CD8-positive, alpha-beta memory T cell (primary cell): ENCODE results near the gene ZBTB8OS. TPM values are rescaled to one million over a fixed set of nuclear protein-coding genes. Genes with fewer than 3 reads are reported as not detected.
"Not testable (repeated sequence)": the region's sequence is repeated elsewhere in the genome, so short reads cannot be mapped to it uniquely, and the experiment has no call there.

Experiments
- CTCF ChIA-PET: fragments of 350-600 bp; sonication (Branson Sonifier 250); formaldehyde crosslinking; loops from one replicate; lab custom pipeline; 2021; ENCODE audit warnings: antibody characterized with exemption; lab: Charles Lee
- POLR2A ChIA-PET: fragments of 350-600 bp; sonication (Branson Sonifier 250); formaldehyde crosslinking; loops from one replicate; lab custom pipeline; 2021; ENCODE audit warnings: antibody characterized with exemption; lab: Charles Lee
- DNase-seq, 5 donors: peaks; one replicate each; pipeline versions ENCODE4 v3.0.0 to v3.0.0-alpha.2; 2020 to 2022; ENCODE audit warnings: mixed read lengths in 1 of 5
- H3K27ac ChIP-seq: one replicate; pipeline ENCODE4 v1.7.0; 2013; ENCODE audit warnings: low read depth, mild to moderate bottlenecking, low read length, moderate library complexity
- H3K27me3 ChIP-seq: 2 replicates; pipeline ENCODE4 v1.7.0; 2013; ENCODE audit warnings: low read length, mild to moderate bottlenecking; ENCODE audit not compliant: insufficient read depth, poor library complexity, severe bottlenecking
- H3K36me3 ChIP-seq: 2 replicates; pipeline ENCODE4 v1.7.0; 2013; ENCODE audit warnings: mild to moderate bottlenecking, low read length, moderate library complexity; ENCODE audit not compliant: insufficient read depth
- H3K4me1 ChIP-seq: 2 replicates; pipeline ENCODE4 v1.7.0; 2013; ENCODE audit warnings: mild to moderate bottlenecking, low read length, moderate library complexity; ENCODE audit not compliant: insufficient read depth
- H3K4me3 ChIP-seq: 2 replicates; pipeline ENCODE4 v1.7.0; 2013; ENCODE audit warnings: mild to moderate bottlenecking, low read length
- H3K9me3 ChIP-seq: 2 replicates; pipeline ENCODE4 v1.7.0; 2013; ENCODE audit warnings: mild to moderate bottlenecking, low read length
- H3K27ac Mint-ChIP-seq, 8 donors: one replicate each; pipeline ENCODE4 v1.8.0; 2020 to 2021; ENCODE audit warnings: mixed read lengths in 8 of 8, mild to moderate bottlenecking in 6 of 8, inconsistent platforms in 3 of 8, moderate library complexity in 3 of 8
- H3K27me3 Mint-ChIP-seq, 2 donors: one replicate each; pipeline ENCODE4 v1.8.0; 2020 to 2021; ENCODE audit warnings: mixed read lengths in 2 of 2, mild to moderate bottlenecking in 1 of 2, moderate library complexity in 1 of 2
- H3K36me3 Mint-ChIP-seq, 3 donors: one replicate each; pipeline ENCODE4 v1.8.0; 2020 to 2021; ENCODE audit warnings: mixed read lengths in 3 of 3, inconsistent platforms in 1 of 3, mild to moderate bottlenecking in 1 of 3
- H3K4me1 Mint-ChIP-seq, 3 donors: one replicate each; pipeline ENCODE4 v1.8.0; 2020 to 2021; ENCODE audit warnings: mixed read lengths in 3 of 3, inconsistent platforms in 1 of 3, mild to moderate bottlenecking in 1 of 3
- H3K4me3 Mint-ChIP-seq, 7 donors: one replicate each; pipeline ENCODE4 v1.8.0; 2020 to 2021; ENCODE audit warnings: mixed read lengths in 7 of 7, mild to moderate bottlenecking in 6 of 7, moderate library complexity in 4 of 7, inconsistent platforms in 2 of 7
- H3K9me3 Mint-ChIP-seq, 5 donors: one replicate each; pipeline ENCODE4 v1.8.0; 2020 to 2022; ENCODE audit warnings: mixed read lengths in 5 of 5, mild to moderate bottlenecking in 3 of 5, moderate library complexity in 2 of 5, inconsistent platforms in 1 of 5
- polyA plus RNA-seq: library from polyadenylated mRNA; unstranded; fragments of 300-500 nt; fragmentation: Illumina TruSeq; gene quantifications from one replicate; pipeline ENCODE4 v1.2.3, GENCODE V29; 2021
- total RNA-seq, 2 experiments: library from RNA; stranded (reverse); gene quantifications; one replicate each; pipeline ENCODE4 v1.2.3, GENCODE V29; 2021

ZBTB8OS gene
- total and polyA plus RNA-seq, 3 experiments from 2014 or later, result 76.7 to 79.9 (median 79.4) TPM

GRCh38 chr1:32630173-32630572 lies 20.2 kb downstream of the ZBTB8OS start:
- POLR2A ChIA-PET, DNase-seq, H3K4me1 ChIP-seq, H3K4me3 Mint-ChIP-seq, H3K27ac Mint-ChIP-seq, H3K9me3 ChIP-seq, H3K27ac ChIP-seq, H3K4me3 ChIP-seq, H3K27me3 Mint-ChIP-seq, H3K27me3 ChIP-seq, H3K9me3 Mint-ChIP-seq: not testable (repeated sequence)
- Mint-ChIP-seq H3K4me1 (peaks cover 17 to 32% (median 21%) of the 10 kb centered on the region in 3 donors), H3K36me3 (peaks cover 0 to 56% (median 12%) of the 10 kb centered on the region in 3 donors)
- H3K36me3 ChIP-seq, result peaks cover 13% of the 10 kb centered on the region
- CTCF ChIA-PET, result interaction anchor here (1.4 kb wide), 1 partner anchor 9 kb away, joined by 4 read pairs; no protein-coding TSS in a partner anchor

- CTCF ChIA-PET, result interaction anchor here (0.5 to 1.4 kb wide), 2 partner anchors 26 to 85 kb away, joined by 3 to 4 read pairs; no protein-coding TSS in a partner anchor
- no peaks in the 10 kb centered on the region for H3K9me3 Mint-ChIP-seq
- POLR2A ChIA-PET, result no interaction called here
- no peaks in the 10 kb centered on the region for H3K27me3 Mint-ChIP-seq
- no peaks in the 10 kb centered on the region for H3K9me3 ChIP-seq
- H3K27ac Mint-ChIP-seq, result peak overlapping the region; percentile 79 to 97 (median 92)
- H3K4me3 ChIP-seq, result no peak overlapping the region
- DNase-seq, result peak in 2 of 5 donors; percentile 23 to 40
- no peaks in the 10 kb centered on the region for H3K27me3 ChIP-seq
- peaks cover 30 to 33% (median 31%) of the 10 kb centered on the region in 3 donors for H3K4me1 Mint-ChIP-seq
- H3K36me3 Mint-ChIP-seq, result peaks cover 0 to 51% (median 20%) of the 10 kb centered on the region in 3 donors
- peak overlapping the region; percentile 25 to 85 (median 77) for H3K4me3 Mint-ChIP-seq
- peak overlapping the region; percentile 51 for H3K27ac ChIP-seq
- peaks cover 16% of the 10 kb centered on the region for H3K4me1 ChIP-seq
- H3K36me3 ChIP-seq, result peaks cover 6% of the 10 kb centered on the region
Observed at GRCh38 chr1:32627596-32628162, 22.7 kb downstream of the ZBTB8OS start.

- DNase-seq, result no peak
- no peak overlapping the region for H3K27ac Mint-ChIP-seq
- Histone ChIP-seq H3K36me3 (peaks cover 5% of the 10 kb centered on the region), H3K27me3 (no peaks in the 10 kb centered on the region), H3K9me3 (no peaks in the 10 kb centered on the region), H3K4me3 (no peak overlapping the region), H3K27ac (no peak overlapping the region), H3K4me1 (peaks cover 16% of the 10 kb centered on the region)
- no peaks in the 10 kb centered on the region for H3K9me3 Mint-ChIP-seq
- H3K4me3 Mint-ChIP-seq, result no peak overlapping the region
- peaks cover 0 to 52% (median 27%) of the 10 kb centered on the region in 3 donors for H3K36me3 Mint-ChIP-seq
- ChIA-PET CTCF (no interaction called here), POLR2A (no interaction called here)
- H3K27me3 Mint-ChIP-seq, result no peaks in the 10 kb centered on the region
- H3K4me1 Mint-ChIP-seq, result peaks cover 31 to 41% (median 36%) of the 10 kb centered on the region in 3 donors
Observed at GRCh38 chr1:32626176-32626575, 24.2 kb downstream of the ZBTB8OS start.

GRCh38 chr1:32623775-32624174 lies 26.6 kb downstream of the ZBTB8OS start:
- H3K4me1 ChIP-seq, result peaks cover 16% of the 10 kb centered on the region
- no peaks in the 10 kb centered on the region for H3K27me3 ChIP-seq
- H3K9me3 Mint-ChIP-seq, result no peaks in the 10 kb centered on the region
- peak in 1 of 5 donors; percentile 12 for DNase-seq
- no peaks in the 10 kb centered on the region for H3K27me3 Mint-ChIP-seq
- peaks cover 0 to 55% (median 25%) of the 10 kb centered on the region in 3 donors for H3K36me3 Mint-ChIP-seq
- no peaks in the 10 kb centered on the region for H3K9me3 ChIP-seq
- H3K27ac ChIP-seq, result no peak overlapping the region
- peaks cover 31 to 41% (median 33%) of the 10 kb centered on the region in 3 donors for H3K4me1 Mint-ChIP-seq
- peak overlapping the region; percentile 8 to 82 (median 30) for H3K27ac Mint-ChIP-seq
- H3K4me3 Mint-ChIP-seq, result peak overlapping the region in 3 of 7 donors; percentile 2 to 70 (median 30)
- CTCF ChIA-PET, result no interaction called here
- peaks cover 5% of the 10 kb centered on the region for H3K36me3 ChIP-seq
- POLR2A ChIA-PET, result no interaction called here
- no peak overlapping the region for H3K4me3 ChIP-seq

- H3K4me3 Mint-ChIP-seq, result peak overlapping the region in 1 of 7 donors; percentile 2
- Histone ChIP-seq H3K4me1 (peaks cover 16% of the 10 kb centered on the region), H3K9me3 (no peaks in the 10 kb centered on the region), H3K4me3 (no peak overlapping the region), H3K27ac (no peak overlapping the region), H3K36me3 (peaks cover 5% of the 10 kb centered on the region), H3K27me3 (no peaks in the 10 kb centered on the region)
- peak overlapping the region; percentile 8 to 82 (median 30) for H3K27ac Mint-ChIP-seq
- ChIA-PET POLR2A (no interaction called here), CTCF (no interaction called here)
- H3K9me3 Mint-ChIP-seq, result no peaks in the 10 kb centered on the region
- H3K36me3 Mint-ChIP-seq, result peaks cover 0 to 58% (median 25%) of the 10 kb centered on the region in 3 donors
- H3K27me3 Mint-ChIP-seq, result no peaks in the 10 kb centered on the region
- peaks cover 31 to 41% (median 33%) of the 10 kb centered on the region in 3 donors for H3K4me1 Mint-ChIP-seq
- no peak for DNase-seq
Observed at GRCh38 chr1:32622806-32623681, 27.3 kb downstream of the ZBTB8OS start.

DNA sequence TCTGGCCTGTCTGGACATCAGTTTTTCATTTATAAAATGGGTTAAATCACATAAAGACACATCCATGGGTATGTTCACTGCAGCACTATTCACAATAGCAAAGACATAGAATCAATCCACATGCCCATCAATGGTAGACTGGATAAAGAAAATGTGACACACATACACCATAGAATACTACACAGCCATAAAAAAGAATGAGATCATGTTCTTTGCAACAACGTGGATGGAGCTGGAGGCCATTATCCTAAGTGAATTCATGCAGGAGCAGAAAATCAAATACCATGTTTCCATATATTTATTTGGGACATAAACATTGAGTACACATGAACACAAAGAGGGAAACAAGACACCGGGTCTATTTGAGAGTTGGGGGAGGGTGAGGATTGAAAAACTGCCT lies 28.1 kb downstream of the ZBTB8OS start:
- no peaks in the 10 kb centered on the region for H3K27me3 Mint-ChIP-seq
- H3K36me3 ChIP-seq, result peaks cover 4% of the 10 kb centered on the region
- H3K9me3 Mint-ChIP-seq, result no peaks in the 10 kb centered on the region
- no peaks in the 10 kb centered on the region for H3K9me3 ChIP-seq
- peaks cover 16% of the 10 kb centered on the region for H3K4me1 ChIP-seq
- no peaks in the 10 kb centered on the region for H3K27me3 ChIP-seq
- H3K36me3 Mint-ChIP-seq, result peaks cover 0 to 53% (median 20%) of the 10 kb centered on the region in 3 donors
- no peak overlapping the region for H3K27ac ChIP-seq
- POLR2A ChIA-PET, result no interaction called here
- CTCF ChIA-PET, result no interaction called here
- H3K4me1 Mint-ChIP-seq, result peaks cover 22 to 33% (median 27%) of the 10 kb centered on the region in 3 donors
- peak overlapping the region in 1 of 8 donors; percentile 78 for H3K27ac Mint-ChIP-seq
- no peak overlapping the region for H3K4me3 Mint-ChIP-seq
- no peak overlapping the region for H3K4me3 ChIP-seq
- no peak for DNase-seq

DNA sequence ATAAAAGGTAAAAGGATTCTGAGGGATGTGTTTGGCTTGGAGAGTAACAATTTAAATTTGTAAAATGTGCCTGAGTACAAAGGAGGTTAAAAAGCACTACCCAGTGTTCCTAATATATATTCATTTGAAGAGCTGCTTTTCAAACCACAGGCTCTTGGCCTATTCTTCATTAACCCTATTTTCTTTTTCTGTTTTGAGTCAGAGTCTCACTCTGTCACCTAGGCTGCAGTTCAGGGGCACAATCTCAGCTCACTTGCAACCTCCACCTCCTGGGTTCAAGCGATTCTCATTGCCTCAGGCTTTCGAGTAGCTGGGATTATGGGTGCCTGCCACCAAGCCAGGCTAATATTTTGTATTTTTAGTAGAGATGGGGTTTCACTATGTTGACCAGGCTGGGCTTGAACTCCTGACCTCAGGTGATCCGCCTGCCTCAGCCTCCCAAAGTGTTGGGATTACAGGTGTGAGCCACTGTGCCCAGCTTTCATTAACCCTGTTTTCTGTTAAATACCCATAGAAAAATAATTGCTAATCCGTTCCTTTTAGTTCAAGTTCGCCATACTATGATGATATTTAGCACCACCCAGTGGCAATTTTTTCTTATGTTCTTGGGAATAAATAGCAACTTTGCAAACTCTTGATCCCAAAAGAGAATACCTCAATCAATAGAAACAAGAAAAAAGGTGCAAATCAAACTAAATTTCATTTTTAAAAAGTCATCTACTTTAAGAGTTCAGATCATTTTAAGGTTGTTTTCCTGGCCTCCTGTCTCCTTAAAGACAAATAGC lies 30.5 kb downstream of the ZBTB8OS start:
- CTCF ChIA-PET, result interaction anchor here (1.4 kb wide), 1 partner anchor 11 kb away, joined by 4 read pairs; no protein-coding TSS in a partner anchor
- peak overlapping the region in 2 of 8 donors; percentile 3 to 25 for H3K27ac Mint-ChIP-seq

More for the DNA sequence above, 30.5 kb downstream of the ZBTB8OS start:
- Mint-ChIP-seq H3K4me3 (no peak overlapping the region), H3K27me3 (no peaks in the 10 kb centered on the region), H3K9me3 (no peaks in the 10 kb centered on the region), H3K4me1 (peaks cover 18 to 28% (median 23%) of the 10 kb centered on the region in 3 donors), H3K36me3 (peaks cover 0 to 44% (median 18%) of the 10 kb centered on the region in 3 donors)
- DNase-seq, result no peak
- H3K36me3 ChIP-seq, result no peaks in the 10 kb centered on the region
- H3K27me3 ChIP-seq, result no peaks in the 10 kb centered on the region
- no peaks in the 10 kb centered on the region for H3K9me3 ChIP-seq
- no peak overlapping the region for H3K27ac ChIP-seq
- POLR2A ChIA-PET, result no interaction called here
- H3K4me3 ChIP-seq, result no peak overlapping the region
- H3K4me1 ChIP-seq, result peaks cover 16% of the 10 kb centered on the region
